Ishikawa (cell line): Measurements from ENCODE around the gene TMUB1.
A peak's percentile ranks its signal among the peaks of the same experiment; 100 is the strongest.

Source experiments
- CEBPB ChIP-seq: IDR thresholded peaks from 2 replicates; pipeline ENCODE4 v1.6.1; 2012
- CREB1 ChIP-seq: IDR thresholded peaks from 2 replicates; pipeline ENCODE4 v1.6.1; 2012; ENCODE audit warnings: low read depth
- EGR1 ChIP-seq: IDR thresholded peaks from 2 replicates; pipeline ENCODE4 v1.6.1; 2012
- EP300 ChIP-seq: IDR thresholded peaks from 2 replicates; pipeline ENCODE4 v1.6.1; 2012; ENCODE audit warnings: borderline replicate concordance
- FOXM1 ChIP-seq: IDR thresholded peaks from 2 replicates; pipeline ENCODE4 v1.6.1; 2012; ENCODE audit warnings: low read depth, borderline replicate concordance
- NFIC ChIP-seq: IDR thresholded peaks from 2 replicates; pipeline ENCODE4 v1.6.1; 2012
- RAD21 ChIP-seq: IDR thresholded peaks from 2 replicates; pipeline ENCODE4 v1.6.1; 2012; ENCODE audit warnings: low read depth
- REST ChIP-seq: IDR thresholded peaks from 2 replicates; pipeline ENCODE4 v1.6.1; 2012; ENCODE audit warnings: low read depth, mild to moderate bottlenecking
- TAF1 ChIP-seq: IDR thresholded peaks from 2 replicates; pipeline ENCODE4 v1.6.1; 2012; ENCODE audit warnings: low read depth, mild to moderate bottlenecking
- TCF12 ChIP-seq: IDR thresholded peaks from 2 replicates; pipeline ENCODE4 v1.6.1; 2012; ENCODE audit warnings: low read depth
- TEAD4 ChIP-seq: IDR thresholded peaks from 2 replicates; pipeline ENCODE4 v1.6.1; 2012
- USF1 ChIP-seq: IDR thresholded peaks from 2 replicates; pipeline ENCODE4 v1.6.1; 2012
- YY1 ChIP-seq: IDR thresholded peaks from 2 replicates; pipeline ENCODE4 v1.6.1; 2012; ENCODE audit warnings: low read depth
- ZBTB7A ChIP-seq: IDR thresholded peaks from 2 replicates; pipeline ENCODE4 v1.6.1; 2012; ENCODE audit warnings: low read depth
- TF ChIP-seq, protein P1 (sequence below): IDR thresholded peaks from 2 replicates; pipeline ENCODE4 v1.6.1; 2012

TMUB1 gene

GRCh38 chr7:151043959-151044358 is 39.3 kb downstream of the TMUB1 start:
- TF ChIP-seq TAF1 (no peak), USF1 (no peak)

DNA sequence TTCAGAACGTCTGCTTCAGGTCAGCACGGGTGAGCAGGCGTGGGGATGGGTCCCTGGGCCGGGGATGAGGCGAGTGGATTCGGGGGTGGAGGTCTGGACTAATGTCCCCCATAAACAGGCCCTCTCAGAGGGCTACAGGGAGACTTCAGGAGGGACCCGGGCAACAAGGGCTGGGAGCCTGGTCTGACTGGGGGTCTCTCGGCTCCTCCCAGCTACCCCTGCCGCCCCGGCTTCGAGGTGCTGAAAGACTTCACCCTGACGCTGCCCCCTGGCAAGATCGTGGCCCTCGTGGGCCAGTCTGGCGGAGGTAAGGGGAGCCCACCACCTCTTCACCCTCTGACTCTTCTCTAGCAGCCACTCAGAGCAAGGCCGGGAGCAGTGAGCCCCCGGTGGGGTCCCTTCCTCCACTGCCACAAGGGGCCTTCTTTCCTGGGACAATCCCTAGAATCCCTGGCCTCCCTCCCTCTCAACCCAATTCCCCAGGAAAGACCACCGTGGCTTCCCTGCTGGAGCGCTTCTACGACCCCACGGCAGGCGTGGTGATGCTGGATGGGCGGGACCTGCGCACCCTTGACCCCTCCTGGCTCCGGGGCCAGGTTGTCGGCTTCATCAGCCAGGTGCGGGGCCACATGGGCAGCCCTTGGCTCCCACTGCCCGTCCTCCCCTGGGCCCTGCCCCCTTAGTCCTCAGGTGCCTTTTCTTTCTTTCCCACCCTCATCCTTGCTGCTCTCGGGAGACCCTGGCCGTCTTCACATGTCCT is 42.5 kb downstream of the TMUB1 start:
- TF ChIP-seq, protein P1, sequence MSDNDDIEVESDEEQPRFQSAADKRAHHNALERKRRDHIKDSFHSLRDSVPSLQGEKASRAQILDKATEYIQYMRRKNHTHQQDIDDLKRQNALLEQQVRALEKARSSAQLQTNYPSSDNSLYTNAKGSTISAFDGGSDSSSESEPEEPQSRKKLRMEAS, result no peak

GRCh38 chr7:151039850-151040548 is 43.3 kb downstream of the TMUB1 start:
- no peak for TF ChIP-seq RAD21
- TF ChIP-seq YY1, result no peak
- no peak for TF ChIP-seq ZBTB7A
- TF ChIP-seq TEAD4, result no peak
- TF ChIP-seq REST, result no peak
- no peak for TF ChIP-seq EP300
- TF ChIP-seq, protein P1, result no peak
- TF ChIP-seq TAF1, result no peak
- no peak for TF ChIP-seq FOXM1
- TF ChIP-seq EGR1, result no peak
- TF ChIP-seq CEBPB, result no peak
- TF ChIP-seq TCF12, result no peak
- TF ChIP-seq NFIC, result no peak
- TF ChIP-seq CREB1, result no peak

- no peak for TF ChIP-seq EP300
- TF ChIP-seq YY1, result no peak
- no peak for TF ChIP-seq REST
- peak; percentile 80 for TF ChIP-seq NFIC
- TF ChIP-seq EGR1, result no peak
Measured at GRCh38 chr7:151038951-151039849, 44.1 kb downstream of the TMUB1 start.

DNA sequence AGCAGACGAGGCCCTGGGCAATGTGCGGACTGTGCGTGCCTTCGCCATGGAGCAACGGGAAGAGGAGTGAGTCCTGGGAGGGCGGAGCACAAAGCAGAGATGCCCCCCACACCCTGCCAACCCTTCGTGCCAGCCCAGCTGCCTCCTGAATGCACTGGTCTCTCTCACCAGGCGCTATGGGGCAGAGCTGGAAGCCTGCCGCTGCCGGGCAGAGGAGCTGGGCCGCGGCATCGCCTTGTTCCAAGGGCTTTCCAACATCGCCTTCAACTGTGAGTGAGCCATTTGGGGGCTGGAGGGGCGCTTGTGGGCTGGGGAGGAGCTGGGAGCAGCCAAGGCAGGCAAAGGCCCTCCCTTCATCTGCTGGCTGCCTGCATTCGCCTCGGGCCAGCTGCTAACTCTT is 47.4 kb downstream of the TMUB1 start:
- TF ChIP-seq FOXM1 (no peak), CEBPB (no peak), CREB1 (no peak)

DNA sequence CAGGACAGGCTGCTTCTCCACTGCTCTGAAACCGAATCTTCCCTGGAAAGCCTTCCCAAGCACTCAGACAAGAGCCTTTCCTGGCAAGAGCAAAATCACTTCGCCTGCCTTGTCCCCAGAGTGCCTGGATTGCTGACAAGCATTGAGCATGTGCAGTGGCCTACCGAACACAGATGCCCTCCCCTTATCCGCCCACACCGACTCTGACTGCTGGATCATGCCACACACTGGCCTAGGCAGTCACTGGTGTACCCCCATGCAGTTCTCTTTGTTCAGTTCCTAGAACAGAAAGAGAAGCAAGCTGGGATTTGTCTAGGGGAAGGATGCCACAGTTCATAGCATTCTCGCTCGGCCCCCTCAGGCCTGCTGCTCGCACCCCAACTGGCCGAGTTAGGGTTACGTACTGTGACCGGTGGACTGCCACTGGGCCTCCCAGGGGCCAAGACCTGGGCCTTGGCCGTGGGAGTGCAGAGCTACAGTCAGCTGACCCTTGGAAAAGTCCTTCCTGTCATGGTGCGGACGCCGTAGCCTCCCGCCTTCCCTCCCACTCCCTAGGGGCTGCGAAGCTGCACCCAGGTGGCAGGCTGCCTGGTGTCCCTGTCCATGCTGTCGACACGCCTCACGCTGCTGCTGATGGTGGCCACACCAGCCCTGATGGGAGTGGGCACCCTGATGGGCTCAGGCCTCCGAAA is 48.1 kb downstream of the TMUB1 start:
- TF ChIP-seq EGR1 (no peak), FOXM1 (no peak), EP300 (no peak), CREB1 (no peak), ZBTB7A (no peak), TAF1 (no peak), TCF12 (no peak), RAD21 (no peak), REST (no peak), TEAD4 (no peak), USF1 (no peak), YY1 (no peak), CEBPB (no peak), NFIC (no peak)
- TF ChIP-seq, protein P1, result no peak
